ENCODE results near the gene CAPN3. TPM values are rescaled to one million over a fixed set of nuclear protein-coding genes. Genes with fewer than 3 reads are reported as not detected.

CAPN3 gene
- total and polyA plus RNA-seq, 11 donors = 1.3 to 12.2 (median 7.3) TPM

DNA sequence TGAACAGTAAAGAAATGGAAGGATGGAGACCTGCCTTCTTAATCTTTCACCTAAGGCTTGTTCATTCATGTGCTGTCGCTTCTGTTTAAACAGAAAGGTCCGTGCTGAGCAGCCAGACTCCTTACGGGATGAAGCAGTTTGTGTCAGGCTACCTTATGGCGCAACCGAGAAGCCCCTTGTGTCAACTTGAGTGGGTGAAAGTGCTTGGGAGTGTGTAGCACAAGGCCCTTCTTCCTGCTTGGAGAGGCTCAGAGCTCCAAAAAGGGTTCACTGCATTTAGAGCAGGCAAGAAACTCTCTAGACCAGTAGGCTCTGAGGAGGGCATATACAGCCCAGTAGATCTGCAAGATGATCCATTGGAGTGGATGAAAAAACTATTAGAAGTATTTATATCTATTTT, 16.0 kb downstream of the CAPN3 start:
- no peak overlapping the region for H3K27ac ChIP-seq
- 92 to 98% (median 98%) methylated on average over 5 of the region's 5 CpGs for WGBS, 4 donors
- no peak overlapping the region for H3K4me3 ChIP-seq
- H3K27me3 ChIP-seq = no peaks in the 10 kb centered on the region
- H3K36me3 ChIP-seq = no peaks in the 10 kb centered on the region
- peaks cover 0 to 9% (median 0%) of the 10 kb centered on the region in 12 donors for H3K9me3 ChIP-seq
- no peak for DNase-seq
- TF ChIP-seq POLR2A (IDR thresholded peaks at IDR 0.05) = no peak
- TF ChIP-seq, protein P1, sequence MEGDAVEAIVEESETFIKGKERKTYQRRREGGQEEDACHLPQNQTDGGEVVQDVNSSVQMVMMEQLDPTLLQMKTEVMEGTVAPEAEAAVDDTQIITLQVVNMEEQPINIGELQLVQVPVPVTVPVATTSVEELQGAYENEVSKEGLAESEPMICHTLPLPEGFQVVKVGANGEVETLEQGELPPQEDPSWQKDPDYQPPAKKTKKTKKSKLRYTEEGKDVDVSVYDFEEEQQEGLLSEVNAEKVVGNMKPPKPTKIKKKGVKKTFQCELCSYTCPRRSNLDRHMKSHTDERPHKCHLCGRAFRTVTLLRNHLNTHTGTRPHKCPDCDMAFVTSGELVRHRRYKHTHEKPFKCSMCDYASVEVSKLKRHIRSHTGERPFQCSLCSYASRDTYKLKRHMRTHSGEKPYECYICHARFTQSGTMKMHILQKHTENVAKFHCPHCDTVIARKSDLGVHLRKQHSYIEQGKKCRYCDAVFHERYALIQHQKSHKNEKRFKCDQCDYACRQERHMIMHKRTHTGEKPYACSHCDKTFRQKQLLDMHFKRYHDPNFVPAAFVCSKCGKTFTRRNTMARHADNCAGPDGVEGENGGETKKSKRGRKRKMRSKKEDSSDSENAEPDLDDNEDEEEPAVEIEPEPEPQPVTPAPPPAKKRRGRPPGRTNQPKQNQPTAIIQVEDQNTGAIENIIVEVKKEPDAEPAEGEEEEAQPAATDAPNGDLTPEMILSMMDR (IDR thresholded peaks at IDR 0.05) = no peak
- intact Hi-C loops (cut with DNase I) = loop anchor here in 1 of 10 donors (10.0 kb wide), 1 partner anchor 80 kb away; no protein-coding TSS in a partner anchor
- H3K4me1 ChIP-seq = peaks cover 0 to 9% (median 0%) of the 10 kb centered on the region in 12 donors
- no peak for ATAC-seq

DNA sequence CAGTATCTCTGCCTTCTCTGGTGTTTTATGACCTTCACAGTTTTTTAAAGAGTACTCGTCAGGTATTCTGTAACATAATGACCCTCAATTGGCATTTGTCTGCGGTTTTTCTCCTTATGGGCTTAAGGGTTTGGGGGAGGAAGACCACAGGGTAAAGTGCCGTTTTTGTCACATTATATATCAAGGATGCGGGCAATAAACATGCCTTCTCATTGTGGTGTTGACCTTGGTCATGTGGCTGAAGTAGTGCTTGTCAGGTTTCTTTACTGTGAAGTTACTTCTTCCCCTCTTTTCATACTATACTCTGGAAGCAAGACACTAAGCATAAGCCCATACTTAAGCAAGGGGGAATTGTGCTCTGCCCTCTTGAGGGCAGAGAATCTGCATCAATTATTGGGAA, 16.6 kb downstream of the CAPN3 start:
- Histone ChIP-seq H3K4me3 (no peak overlapping the region), H3K27me3 (no peaks in the 10 kb centered on the region), H3K4me1 (peaks cover 0 to 9% (median 0%) of the 10 kb centered on the region in 12 donors), H3K27ac (no peak overlapping the region), H3K9me3 (peaks cover 0 to 9% (median 0%) of the 10 kb centered on the region in 12 donors), H3K36me3 (no peaks in the 10 kb centered on the region)
- no peak for ATAC-seq
- DNase-seq = no peak
- intact Hi-C loops (cut with DNase I) = loop anchor here in 1 of 10 donors (10.0 kb wide), 1 partner anchor 81 kb away; no protein-coding TSS in a partner anchor
- TF ChIP-seq POLR2A (IDR thresholded peaks at IDR 0.05) = no peak
- TF ChIP-seq, protein P1 (IDR thresholded peaks at IDR 0.05) = no peak
- WGBS, 4 donors = 84 to 87% (median 86%) methylated on average over 4 of the region's 4 CpGs

DNA sequence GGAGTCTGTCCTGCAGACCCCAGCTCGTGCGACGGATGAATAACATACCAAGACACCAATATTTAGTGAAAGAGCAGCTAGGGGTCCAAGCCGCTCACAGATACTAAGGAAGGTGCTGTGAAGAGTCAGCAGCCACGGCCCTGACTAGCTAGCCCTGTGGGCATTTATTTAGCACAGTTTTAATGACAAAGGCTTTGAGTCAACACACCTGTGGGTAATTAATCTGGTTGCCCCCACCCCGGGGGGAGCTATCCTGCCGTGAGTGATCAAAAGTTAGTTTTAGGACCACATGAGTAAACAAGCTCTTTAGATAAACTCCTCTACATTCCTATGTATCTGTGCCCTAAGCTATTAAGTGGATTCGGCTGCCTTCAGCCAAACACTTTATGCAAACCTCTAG, 18.7 kb downstream of the CAPN3 start:
- Histone ChIP-seq H3K27me3 (no peaks in the 10 kb centered on the region), H3K27ac (no peak overlapping the region), H3K4me3 (no peak overlapping the region), H3K36me3 (peaks cover 0 to 2% (median 0%) of the 10 kb centered on the region in 9 donors), H3K4me1 (peaks cover 0 to 9% (median 0%) of the 10 kb centered on the region in 12 donors), H3K9me3 (peaks cover 0 to 9% (median 0%) of the 10 kb centered on the region in 12 donors)
- DNase-seq (no peak), ATAC-seq (no peak)
- intact Hi-C loops (cut with DNase I) = loop anchor here in 1 of 10 donors (10.0 kb wide), 1 partner anchor 83 kb away; no protein-coding TSS in a partner anchor
- TF ChIP-seq, protein P1 (IDR thresholded peaks at IDR 0.05) = no peak
- no peak for TF ChIP-seq POLR2A (IDR thresholded peaks at IDR 0.05)
- WGBS, 4 donors = 90 to 93% (median 91%) methylated on average over 8 of the region's 8 CpGs

DNA sequence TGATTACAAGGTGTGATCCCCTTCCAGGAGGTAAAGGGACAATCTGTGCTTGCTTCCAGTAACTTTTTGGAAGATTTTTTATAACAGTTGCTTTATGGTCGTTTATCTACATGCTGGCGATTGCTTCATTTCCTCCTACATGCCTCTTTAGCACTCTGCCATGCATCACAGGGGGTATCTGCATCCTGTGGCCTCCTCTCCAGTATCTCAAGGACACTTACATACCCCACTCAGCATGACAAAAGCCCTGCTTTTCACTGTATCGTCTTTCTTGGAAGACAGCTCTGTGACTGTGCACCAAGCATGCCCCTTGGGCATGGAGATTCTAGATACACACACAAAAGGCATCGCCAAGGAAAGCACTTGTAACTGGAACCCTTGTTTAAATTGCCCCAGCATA, 25.3 kb downstream of the CAPN3 start:
- no peak overlapping the region for H3K27ac ChIP-seq
- H3K4me1 ChIP-seq = peaks cover 0 to 32% (median 11%) of the 10 kb centered on the region in 12 donors
- no peak for ATAC-seq
- no peak overlapping the region for H3K4me3 ChIP-seq
- H3K27me3 ChIP-seq = no peaks in the 10 kb centered on the region
- no peak for TF ChIP-seq POLR2A (IDR thresholded peaks at IDR 0.05)
- TF ChIP-seq, protein P1 (IDR thresholded peaks at IDR 0.05) = no peak
- DNase-seq = no peak
- H3K9me3 ChIP-seq = no peaks in the 10 kb centered on the region
- H3K36me3 ChIP-seq = peaks cover 0 to 16% (median 6%) of the 10 kb centered on the region in 9 donors
- 71 to 79% (median 77%) methylated on average over 4 of the region's 4 CpGs for WGBS, 4 donors
- intact Hi-C loops (cut with DNase I) = loop anchor here in 1 of 10 donors (10.0 kb wide), 1 partner anchor 110 kb away; the partner anchor contains the start of genes GANC and TMEM87A
